Activated CD4-positive, alpha-beta T cell treated with anti-CD3 and anti-CD28 coated beads, Interleukin-2, amount 50 U/mL, for 16 hours (primary cell): Measurements from ENCODE around the gene UTP25.

ENCODE experiments used
- DNase-seq: peaks from one replicate; pipeline ENCODE4 v3.0.0-alpha.2; 2020

Gene UTP25

GRCh38 chr1:209844695-209845407 lies 17.1 kb downstream of the UTP25 start:
- no peak for DNase-seq

DNA sequence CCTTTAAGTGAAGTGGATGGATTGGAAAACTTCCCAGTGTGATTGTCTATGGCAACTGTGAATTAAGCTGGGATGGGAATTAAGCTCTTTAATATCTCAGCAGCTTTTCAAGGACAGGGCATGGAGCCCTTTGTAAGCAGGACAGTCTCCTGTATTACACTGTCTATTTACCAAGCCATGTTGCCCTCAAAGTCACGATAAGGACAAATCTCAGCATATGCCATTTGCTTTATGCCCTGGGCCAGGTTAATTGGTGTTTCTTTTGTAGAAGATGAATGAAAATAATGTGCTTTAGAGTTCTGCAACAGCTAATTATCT lies 17.6 kb downstream of the UTP25 start:
- DNase-seq: no peak

GRCh38 chr1:209849388-209849787 lies 21.6 kb downstream of the UTP25 start:
- DNase-seq: no peak

- DNase-seq: peak; percentile 19
These were observed 22.7 kb downstream of the UTP25 start for GRCh38 chr1:209850342-209850979.

DNA sequence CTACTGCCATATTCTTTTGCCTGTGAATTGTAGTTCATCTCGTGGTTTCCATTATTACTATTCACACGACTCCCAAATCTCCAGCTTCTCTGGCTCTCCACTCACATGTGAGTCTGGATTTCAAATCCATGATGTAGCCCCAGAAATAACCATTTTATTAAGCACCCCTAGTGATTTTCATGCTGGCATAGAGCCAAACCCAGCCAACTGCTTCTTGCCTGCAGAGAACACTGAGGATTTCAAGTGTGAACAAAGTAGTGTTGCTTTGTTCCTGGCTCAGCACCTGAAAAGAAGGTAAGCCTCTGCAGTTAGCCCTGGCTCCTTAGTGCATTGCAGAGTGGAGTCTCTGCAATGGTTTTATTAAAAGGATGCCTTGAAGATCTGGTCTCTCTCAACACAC lies 25.9 kb downstream of the UTP25 start:
- no peak for DNase-seq

DNA sequence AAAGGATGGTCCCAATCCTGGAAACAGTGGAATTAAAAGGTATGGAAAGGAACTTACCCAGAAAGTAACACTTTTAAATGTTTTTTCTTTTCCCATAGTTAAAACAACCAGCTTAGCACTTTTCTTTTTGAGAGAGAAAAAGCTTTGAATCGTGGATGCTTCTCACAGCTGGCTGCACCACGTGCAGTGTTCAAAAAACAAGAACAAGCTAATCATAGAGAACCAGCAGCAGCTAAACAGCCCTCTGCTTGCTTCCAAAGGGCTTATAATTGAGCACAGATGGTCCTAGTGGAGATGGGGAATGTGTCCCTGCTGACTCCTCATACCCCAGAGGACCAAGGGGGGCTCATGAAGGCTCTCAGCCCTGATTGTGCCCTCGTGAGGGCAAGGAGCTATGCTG lies 26.4 kb downstream of the UTP25 start:
- no peak for DNase-seq

GRCh38 chr1:209855006-209855405 lies 27.2 kb downstream of the UTP25 start:
- DNase-seq: no peak

GRCh38 chr1:209855623-209856022 lies 27.9 kb downstream of the UTP25 start:
- DNase-seq: no peak

DNA sequence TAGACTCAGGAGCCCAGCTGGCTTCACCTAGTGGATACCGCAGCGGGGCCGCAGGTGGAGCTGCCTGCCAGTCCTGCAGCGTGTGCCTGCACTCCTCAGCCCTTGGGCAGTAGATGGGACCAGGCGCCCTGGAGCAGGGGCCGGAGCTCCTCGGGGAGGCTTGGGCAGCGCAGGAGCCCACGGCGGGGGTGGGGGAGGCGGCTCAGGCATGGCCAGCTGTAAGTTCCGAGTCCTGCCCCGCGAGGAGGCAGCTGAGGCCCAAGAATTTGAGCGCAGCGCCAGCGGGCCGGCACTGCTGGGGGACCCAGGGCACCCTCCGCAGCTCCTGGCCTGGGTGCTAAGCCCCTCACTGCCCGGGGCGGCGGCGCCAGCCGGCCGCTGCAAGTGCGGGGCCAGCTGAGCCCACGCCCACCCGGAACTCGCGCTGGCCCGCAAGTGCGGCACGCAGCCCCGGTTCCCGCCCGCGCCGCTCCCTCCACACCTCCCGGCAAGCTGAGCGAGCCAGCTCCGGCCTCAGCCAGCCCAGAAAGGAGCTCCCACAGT lies 30.9 kb downstream of the UTP25 start:
- DNase-seq: no peak

DNA sequence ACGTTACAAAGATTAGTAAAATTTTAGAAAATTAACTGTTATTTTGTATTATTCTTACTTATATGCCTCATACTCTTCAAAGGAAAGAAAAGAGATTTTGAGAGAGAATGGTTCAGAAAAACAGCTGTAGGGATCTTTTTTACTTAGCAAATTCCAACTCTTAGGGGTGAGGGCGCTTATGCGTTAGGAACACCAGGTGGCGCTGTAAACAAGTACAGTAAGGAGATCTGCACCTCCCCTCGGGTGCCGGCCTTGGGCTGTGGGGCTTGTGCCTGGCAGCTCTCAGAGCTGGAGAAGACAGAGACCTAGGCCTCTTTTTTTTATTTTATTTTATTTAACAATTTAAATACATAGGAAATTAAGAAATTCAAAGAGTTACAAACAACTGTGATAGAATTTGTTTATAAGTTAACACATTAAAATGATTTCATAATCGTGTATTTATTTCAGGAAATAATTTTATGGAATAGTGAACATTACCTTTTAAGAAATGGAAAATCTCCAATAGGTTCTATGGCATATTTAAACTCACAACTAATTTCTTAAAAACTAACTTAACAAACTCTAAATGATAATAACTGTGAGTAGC lies 32.6 kb downstream of the UTP25 start:
- peak; percentile 79 for DNase-seq

DNA sequence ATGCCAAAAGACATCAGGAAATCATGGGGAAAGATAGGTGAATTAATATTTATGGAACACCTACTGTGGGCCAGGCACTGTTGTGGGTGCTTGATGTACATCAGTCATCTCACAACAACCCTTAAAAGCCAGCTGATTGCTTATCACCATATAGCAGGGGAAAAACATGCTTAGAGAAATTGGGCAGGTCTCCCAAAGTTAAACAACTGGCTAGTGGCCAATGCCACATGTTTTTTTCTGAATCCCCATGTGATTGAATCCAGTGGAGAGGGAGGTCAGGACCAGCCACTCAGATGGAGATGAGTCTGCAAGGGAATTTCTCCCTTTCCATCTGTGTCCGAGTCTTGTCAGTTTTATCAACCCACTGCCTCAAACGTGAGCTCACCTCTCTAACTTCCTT lies 33.5 kb downstream of the UTP25 start:
- no peak for DNase-seq

- DNase-seq: no peak
These were observed 34.9 kb downstream of the UTP25 start for GRCh38 chr1:209862391-209863356.

- DNase-seq: no peak
These were observed 36.2 kb downstream of the UTP25 start for GRCh38 chr1:209863766-209864485.

GRCh38 chr1:209866201-209866600 lies 38.4 kb downstream of the UTP25 start:
- no peak for DNase-seq

DNA sequence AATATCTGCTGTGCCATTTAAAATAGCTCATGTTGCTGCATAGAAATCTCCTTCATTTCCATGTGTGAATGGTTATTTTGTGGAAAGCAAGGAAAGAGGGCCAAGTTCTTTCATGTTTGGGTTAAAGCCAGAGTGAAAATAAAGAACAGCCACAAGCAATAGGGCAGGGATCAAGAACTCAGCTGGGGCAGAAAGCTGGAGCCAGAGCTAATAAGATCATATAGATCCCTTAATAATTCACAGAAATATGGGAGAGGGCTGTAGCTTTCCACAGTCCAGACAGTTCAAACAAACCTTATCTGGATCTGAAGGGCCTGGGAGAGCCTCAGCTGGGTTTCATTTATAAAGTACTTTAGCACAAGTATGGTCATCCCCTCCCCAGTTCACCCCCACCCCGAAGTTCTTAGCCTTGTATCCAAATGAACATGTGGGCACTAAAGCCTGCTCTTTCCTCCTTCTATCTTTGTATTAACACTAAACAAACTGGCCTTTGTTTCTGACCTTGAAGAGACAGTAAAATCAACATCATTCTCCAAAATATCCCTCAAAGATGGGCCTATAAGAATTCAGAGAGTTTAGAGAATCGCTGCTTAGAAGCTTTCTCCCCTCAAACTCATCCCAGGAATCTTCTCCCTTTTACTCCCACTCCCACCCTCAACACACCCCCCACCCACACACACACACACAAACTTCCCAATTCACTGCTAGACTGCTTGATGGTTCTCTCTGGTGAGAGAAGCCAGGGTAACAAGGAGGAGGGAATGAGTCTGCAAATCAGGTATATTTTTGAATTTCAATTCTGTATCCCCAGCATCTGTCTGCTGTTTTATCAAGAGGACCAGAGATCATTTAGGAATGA lies 41.7 kb downstream of the UTP25 start:
- DNase-seq: no peak

- DNase-seq: no peak
These were observed 42.5 kb downstream of the UTP25 start for GRCh38 chr1:209870151-209870831.

DNA sequence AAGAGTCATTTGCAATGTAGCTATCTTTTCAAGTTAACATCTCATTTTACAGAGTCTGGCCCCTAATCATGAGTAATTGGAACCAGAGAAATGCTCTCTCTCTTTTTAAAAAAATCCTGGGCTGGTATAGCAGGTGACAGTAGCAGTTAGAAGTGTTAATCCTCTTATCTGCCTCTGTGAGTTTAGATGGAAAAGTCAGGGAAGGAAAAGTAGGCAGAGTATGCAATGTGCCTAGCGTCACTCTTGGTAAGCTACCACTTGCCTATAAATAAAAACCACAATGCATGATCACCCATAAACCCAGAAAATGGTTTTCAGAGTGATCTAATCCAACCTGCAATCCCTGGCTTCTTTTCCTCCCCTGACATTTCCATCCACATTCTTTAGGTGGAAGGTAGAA lies 43.2 kb downstream of the UTP25 start:
- no peak for DNase-seq

DNA sequence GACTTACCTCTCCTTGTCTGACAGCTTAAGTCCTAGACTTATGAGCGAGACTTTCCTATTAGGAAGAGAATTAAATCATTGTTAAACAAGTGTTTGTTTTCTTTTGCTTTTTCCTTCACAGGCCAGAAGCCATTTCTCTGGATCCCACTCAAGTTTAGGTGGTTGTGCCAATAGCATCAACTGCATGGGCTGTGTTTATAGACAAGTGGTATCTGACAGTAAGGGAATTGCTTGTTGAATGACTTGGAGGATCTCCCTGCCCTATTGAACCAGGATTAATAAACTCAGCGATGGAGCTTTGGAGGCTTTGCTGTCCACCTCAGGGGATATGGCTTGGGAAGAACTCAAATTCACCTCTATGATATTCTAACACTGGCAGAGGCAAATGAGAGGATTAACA lies 43.7 kb downstream of the UTP25 start:
- DNase-seq: no peak

DNA sequence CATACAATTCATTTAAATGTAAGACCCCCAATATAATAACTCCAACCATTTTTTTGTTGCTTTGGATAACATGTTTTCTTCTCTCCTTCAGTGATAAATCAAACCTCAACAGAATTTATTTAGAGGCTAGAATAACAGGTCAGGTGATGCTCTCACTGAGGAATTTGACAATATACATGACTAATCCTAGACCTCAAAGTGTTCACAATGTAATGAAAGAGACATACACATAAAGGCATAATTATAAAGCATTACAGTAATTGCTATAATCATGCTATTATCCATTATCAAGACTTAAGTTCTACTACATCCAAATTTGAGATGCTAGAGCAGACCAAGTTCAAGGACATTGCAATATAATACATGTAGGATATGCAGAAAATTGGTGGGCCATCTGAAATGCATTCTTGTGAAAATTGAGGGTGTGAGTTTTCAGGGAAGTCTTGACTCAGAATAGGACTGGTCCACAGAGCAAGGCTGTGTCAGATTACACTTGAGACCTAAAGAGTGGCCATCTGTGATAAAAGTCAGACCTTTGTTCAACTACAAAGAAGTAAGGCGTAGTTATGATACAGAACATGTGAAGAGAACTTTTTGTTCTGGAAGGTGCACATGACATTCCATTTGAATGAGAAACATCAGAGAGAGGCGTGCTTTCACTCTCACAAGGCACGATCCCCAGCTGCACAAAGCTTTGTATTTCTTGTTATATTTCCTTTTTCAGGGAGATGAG lies 45.5 kb downstream of the UTP25 start:
- no peak for DNase-seq

DNA sequence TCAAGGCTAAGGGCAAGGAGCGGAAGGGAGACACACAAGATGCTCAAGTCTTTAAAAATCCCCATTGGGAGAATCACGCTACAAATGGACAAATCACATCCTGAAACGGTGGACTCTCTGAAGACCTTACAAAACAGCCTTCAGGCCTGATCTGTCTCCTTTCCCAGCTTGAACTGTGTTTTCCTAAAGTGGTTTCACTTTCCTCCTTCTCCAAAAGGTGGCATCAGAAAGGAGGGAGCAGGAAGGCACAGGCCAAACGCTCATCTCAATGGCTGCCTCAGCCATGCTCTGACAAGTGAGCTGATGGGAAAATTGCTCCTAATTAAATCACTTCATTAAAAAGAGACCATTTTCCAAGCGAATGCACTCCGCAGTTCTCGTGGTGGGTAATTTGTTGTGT lies 47.7 kb downstream of the UTP25 start:
- DNase-seq: no peak
